Trophoblast cell (in vitro differentiated cells and primary cell): ENCODE measurements around the gene TRIM40.

Experiments used
- DNase-seq, 2 donors: peaks; one replicate each; pipeline ENCODE4 v3.0.0-alpha.2; 2016
- H2AFZ ChIP-seq: 2 replicates; pipeline ENCODE4 v1.6.1; 2013; ENCODE audit warnings: low read length, moderate library complexity, mild to moderate bottlenecking; ENCODE audit not compliant: insufficient read depth, poor library complexity
- H2AK5ac ChIP-seq: 2 replicates; pipeline ENCODE4 v1.6.1; 2013; ENCODE audit warnings: mild to moderate bottlenecking, low read length
- H2BK120ac ChIP-seq: 2 replicates; pipeline ENCODE4 v1.6.1; 2013; ENCODE audit warnings: low read length, mild to moderate bottlenecking, moderate library complexity; ENCODE audit not compliant: insufficient read depth, poor library complexity
- H2BK12ac ChIP-seq: 2 replicates; pipeline ENCODE4 v1.6.1; 2013; ENCODE audit warnings: mild to moderate bottlenecking, low read length, moderate library complexity
- H2BK5ac ChIP-seq: 2 replicates; pipeline ENCODE4 v1.6.1; 2013; ENCODE audit warnings: low read length, low read depth, moderate library complexity, mild to moderate bottlenecking; ENCODE audit not compliant: poor library complexity
- H3K14ac ChIP-seq: 2 replicates; pipeline ENCODE4 v1.6.1; 2013; ENCODE audit warnings: mild to moderate bottlenecking, low read length
- H3K18ac ChIP-seq: 2 replicates; pipeline ENCODE4 v1.6.1; 2013; ENCODE audit warnings: mild to moderate bottlenecking, low read length
- H3K23ac ChIP-seq: 2 replicates; pipeline ENCODE4 v1.6.1; 2013; ENCODE audit warnings: low read length
- H3K27ac ChIP-seq: 2 replicates; pipeline ENCODE4 v1.5.1; 2013; ENCODE audit warnings: low read depth, mild to moderate bottlenecking, inconsistent platforms, low read length, moderate library complexity
- H3K27me3 ChIP-seq: 2 replicates; pipeline ENCODE4 v1.6.1; 2013; ENCODE audit warnings: inconsistent platforms, mild to moderate bottlenecking, low read length, moderate library complexity; ENCODE audit not compliant: insufficient read depth
- H3K36me3 ChIP-seq, 2 experiments: 1 replicate in 1 of 2; 2 replicates in 1 of 2; pipeline ENCODE4 v1.6.1; 2013; ENCODE audit warnings: low read length in 2 of 2, mild to moderate bottlenecking in 2 of 2, moderate library complexity in 1 of 2; ENCODE audit not compliant: insufficient read depth in 2 of 2, control insufficient read depth in 1 of 2
- H3K4ac ChIP-seq: 2 replicates; pipeline ENCODE4 v1.6.1; 2013; ENCODE audit warnings: low read depth, mild to moderate bottlenecking, low read length, moderate library complexity
- H3K4me1 ChIP-seq, 2 experiments: 1 replicate in 1 of 2; 2 replicates in 1 of 2; pipeline ENCODE4 v1.6.1; 2013; ENCODE audit warnings: low read length in 2 of 2, mild to moderate bottlenecking in 2 of 2, moderate library complexity in 1 of 2; ENCODE audit not compliant: insufficient read depth in 2 of 2, control insufficient read depth in 1 of 2
- H3K4me2 ChIP-seq: 2 replicates; pipeline ENCODE4 v1.6.1; 2013; ENCODE audit warnings: inconsistent platforms, mild to moderate bottlenecking, low read length, moderate library complexity
- H3K4me3 ChIP-seq: 2 replicates; pipeline ENCODE4 v1.5.1; 2013; ENCODE audit warnings: mild to moderate bottlenecking, low read depth, low read length, inconsistent platforms
- H3K79me1 ChIP-seq: one replicate; pipeline ENCODE4 v1.6.1; 2013; ENCODE audit warnings: low read length
- H3K79me2 ChIP-seq: 2 replicates; pipeline ENCODE4 v1.6.1; 2013; ENCODE audit warnings: low read length, mild to moderate bottlenecking; ENCODE audit not compliant: control insufficient read depth, insufficient read depth, poor library complexity
- H3K9ac ChIP-seq: 2 replicates; pipeline ENCODE4 v1.6.1; 2013; ENCODE audit warnings: mild to moderate bottlenecking, low read length
- H3K9me3 ChIP-seq: 2 replicates; pipeline ENCODE4 v1.6.1; 2013; ENCODE audit warnings: low read depth, mild to moderate bottlenecking, control low read depth, inconsistent platforms, low read length; ENCODE audit not compliant: insufficient read depth
- H4K12ac ChIP-seq: 2 replicates; pipeline ENCODE4 v1.6.1; 2013; ENCODE audit warnings: low read depth, mild to moderate bottlenecking, low read length, moderate library complexity
- H4K8ac ChIP-seq: 2 replicates; pipeline ENCODE4 v1.6.1; 2013; ENCODE audit warnings: low read depth, mild to moderate bottlenecking, low read length, moderate library complexity
- H4K91ac ChIP-seq: one replicate; pipeline ENCODE4 v1.6.1; 2013; ENCODE audit warnings: low read depth, mild to moderate bottlenecking, low read length, moderate library complexity
- WGBS: extraction: QIAGEN DNeasy Blood & Tissue Kit; methylation state at CpG from one replicate; pipeline ENCODE4 v1.1.7; 2013; ENCODE audit warnings: missing lambda C conversion rate; ENCODE audit not compliant: insufficient read length, insufficient coverage; ENCODE audit errors: extremely low coverage; 5-methylcytosine and 5-hydroxymethylcytosine counted together

TRIM40 gene

GRCh38 chr6:30162265-30163089, 26.5 kb downstream of the TRIM40 start:
- Histone ChIP-seq H2BK120ac (no peak overlapping the region), H2AFZ (no peak overlapping the region), H3K14ac (no peak overlapping the region), H3K9me3 (peaks cover 2% of the 10 kb centered on the region), H3K36me3 (no peaks in the 10 kb centered on the region), H2BK5ac (no peak overlapping the region), H3K9ac (no peak overlapping the region), H4K12ac (no peak overlapping the region), H3K4ac (no peak overlapping the region), H3K4me1 (no peaks in the 10 kb centered on the region), H4K8ac (no peak overlapping the region), H3K4me2 (no peak overlapping the region), H3K4me3 (no peak overlapping the region), H3K23ac (no peak overlapping the region), H2BK12ac (no peak overlapping the region), H3K79me2 (no peaks in the 10 kb centered on the region), H2AK5ac (no peak overlapping the region), H3K27me3 (no peaks in the 10 kb centered on the region), H4K91ac (no peak overlapping the region), H3K18ac (no peak overlapping the region), H3K79me1 (no peaks in the 10 kb centered on the region), H3K27ac (no peak overlapping the region)
- no peak for DNase-seq
- WGBS: no CpG with 5 or more reads among the region's 12 CpGs

GRCh38 chr6:30163090-30163917, 27.4 kb downstream of the TRIM40 start, which contains the start of gene TRIM15:
TRIM15 (plus strand) TSS chr6:30163546; CDS start chr6:30163685, 139 bp downstream.
- H3K18ac ChIP-seq: no peak within 1 kb of the TSS
- no peak within 1 kb of the TSS for H3K4ac ChIP-seq
- no peak within 1 kb of the TSS for H2BK120ac ChIP-seq
- H3K9me3 ChIP-seq: peaks cover 2% of the 10 kb centered on the region
- no peak within 1 kb of the TSS for H3K23ac ChIP-seq
- H3K4me2 ChIP-seq: no peak within 1 kb of the TSS
- WGBS: no CpG with 5 or more reads among the region's 31 CpGs
- no peaks in the 10 kb centered on the region for H3K27me3 ChIP-seq
- DNase-seq: no peak
- no peak within 1 kb of the TSS for H3K14ac ChIP-seq
- no peak within 1 kb of the TSS for H2BK5ac ChIP-seq
- H3K4me1 ChIP-seq: no peaks in the 10 kb centered on the region
- no peak within 1 kb of the TSS for H2BK12ac ChIP-seq
- no peak within 1 kb of the TSS for H3K27ac ChIP-seq
- no peak within 1 kb of the TSS for H4K91ac ChIP-seq
- H4K8ac ChIP-seq: no peak within 1 kb of the TSS
- no peak within 1 kb of the TSS for H2AFZ ChIP-seq
- no peak within 1 kb of the TSS for H4K12ac ChIP-seq
- no peak within 1 kb of the TSS for H3K4me3 ChIP-seq
- H3K79me1 ChIP-seq: no peaks in the 10 kb centered on the region
- H3K9ac ChIP-seq: no peak within 1 kb of the TSS
- no peaks in the 10 kb centered on the region for H3K36me3 ChIP-seq
- no peak within 1 kb of the TSS for H2AK5ac ChIP-seq
- H3K79me2 ChIP-seq: no peaks in the 10 kb centered on the region

GRCh38 chr6:30163918-30164654, 28.1 kb downstream of the TRIM40 start:
- no peak overlapping the region for H2BK12ac ChIP-seq
- no peak overlapping the region for H3K23ac ChIP-seq
- no peak for DNase-seq
- H3K18ac ChIP-seq: no peak overlapping the region
- H3K9me3 ChIP-seq: peaks cover 2% of the 10 kb centered on the region
- no peak overlapping the region for H3K9ac ChIP-seq
- H2AFZ ChIP-seq: no peak overlapping the region
- no CpG with 5 or more reads among the region's 16 CpGs for WGBS
- H3K4me3 ChIP-seq: no peak overlapping the region
- H3K14ac ChIP-seq: no peak overlapping the region
- H4K8ac ChIP-seq: no peak overlapping the region
- no peaks in the 10 kb centered on the region for H3K4me1 ChIP-seq
- no peak overlapping the region for H4K12ac ChIP-seq
- H3K79me1 ChIP-seq: no peaks in the 10 kb centered on the region
- no peak overlapping the region for H2BK120ac ChIP-seq
- no peak overlapping the region for H4K91ac ChIP-seq
- H2BK5ac ChIP-seq: no peak overlapping the region
- no peak overlapping the region for H3K4ac ChIP-seq
- H3K27me3 ChIP-seq: no peaks in the 10 kb centered on the region
- H3K4me2 ChIP-seq: no peak overlapping the region
- H3K79me2 ChIP-seq: no peaks in the 10 kb centered on the region
- no peaks in the 10 kb centered on the region for H3K36me3 ChIP-seq
- no peak overlapping the region for H3K27ac ChIP-seq
- no peak overlapping the region for H2AK5ac ChIP-seq

- no peaks in the 10 kb centered on the region for H3K27me3 ChIP-seq
- H2BK12ac ChIP-seq: no peak overlapping the region
- H3K79me2 ChIP-seq: no peaks in the 10 kb centered on the region
- H4K91ac ChIP-seq: no peak overlapping the region
- no peak overlapping the region for H4K12ac ChIP-seq
- no CpG with 5 or more reads among the region's 4 CpGs for WGBS
- no peaks in the 10 kb centered on the region for H3K36me3 ChIP-seq
- H3K23ac ChIP-seq: no peak overlapping the region
- no peak overlapping the region for H3K4me3 ChIP-seq
- H2BK120ac ChIP-seq: no peak overlapping the region
- no peak overlapping the region for H2AK5ac ChIP-seq
- peaks cover 2% of the 10 kb centered on the region for H3K9me3 ChIP-seq
- no peak overlapping the region for H3K4ac ChIP-seq
- no peak overlapping the region for H3K14ac ChIP-seq
- H3K4me1 ChIP-seq: no peaks in the 10 kb centered on the region
- H2AFZ ChIP-seq: no peak overlapping the region
- no peak for DNase-seq
- H3K27ac ChIP-seq: no peak overlapping the region
- H3K9ac ChIP-seq: no peak overlapping the region
- no peak overlapping the region for H3K4me2 ChIP-seq
- H3K79me1 ChIP-seq: no peaks in the 10 kb centered on the region
- no peak overlapping the region for H3K18ac ChIP-seq
- no peak overlapping the region for H4K8ac ChIP-seq
- H2BK5ac ChIP-seq: no peak overlapping the region
These were observed 28.8 kb downstream of the TRIM40 start for GRCh38 chr6:30164714-30165113.
